ENCODE results near the gene CNOT4. TPM values are rescaled to one million over a fixed set of nuclear protein-coding genes. Genes with fewer than 3 reads are reported as not detected.
A peak's percentile ranks its signal among the peaks of the same experiment; 100 is the strongest.

Gene CNOT4
- total and polyA plus RNA-seq, 2 of the 13 experiments (the other 11 are each of a cell fraction or from before 2014, with no cell fraction given), result 7.4 to 8.4 TPM

GRCh38 chr7:135509839-135510591, at the start of gene CNOT4 (continued):
- TF ChIP-seq ZBTB10 (CRISPR knock-in tag; IDR thresholded peaks at IDR 0.05; ENCODE audit: borderline replicate concordance), result no peak
- peak; percentile 78 to 89 for TF ChIP-seq POLR2A (IDR thresholded peaks at IDR 0.05; ENCODE audit: insufficient read depth in 1 of 2, low read depth in 2 of 2, low read length in 2 of 2)
- peak; percentile 99 for TF ChIP-seq ZFY (CRISPR knock-in tag; IDR thresholded peaks at IDR 0.05)
- TF ChIP-seq CBFB (CRISPR knock-in tag; IDR thresholded peaks at IDR 0.05), result peak; percentile 84
- peak; percentile 89 for TF ChIP-seq HCFC1 (IDR thresholded peaks at IDR 0.05; ENCODE audit: low read depth, low read length)
- TF ChIP-seq SNAPC5 (CRISPR knock-in tag; IDR thresholded peaks at IDR 0.05; ENCODE audit: borderline replicate concordance), result no peak
- peak; percentile 89 for TF ChIP-seq KMT2B (CRISPR knock-in tag; IDR thresholded peaks at IDR 0.05)
- TF ChIP-seq ZBTB44 (CRISPR knock-in tag; IDR thresholded peaks at IDR 0.05), result no peak
- TF ChIP-seq ZNF580 (CRISPR knock-in tag; IDR thresholded peaks at IDR 0.05; ENCODE audit: borderline replicate concordance, low read depth), result peak; percentile 68; the same call in 1 of the 2 replicates
- no peak for TF ChIP-seq ATAD3A (CRISPR knock-in tag; IDR thresholded peaks at IDR 0.05)
- TF ChIP-seq AHR (CRISPR knock-in tag; IDR thresholded peaks at IDR 0.05), result no peak; the same call in 1 of the 2 replicates
- peak; percentile 88 for TF ChIP-seq ARNTL (CRISPR knock-in tag; IDR thresholded peaks at IDR 0.05)
- TF ChIP-seq ATM (IDR thresholded peaks at IDR 0.05; ENCODE audit: borderline replicate concordance), result no peak
- 0 out of 2 replicates have a peak, but pooled peaks have one; percentile 37 for TF ChIP-seq ZNF713 (CRISPR knock-in tag; IDR thresholded peaks at IDR 0.05)
- TF ChIP-seq RXRB (CRISPR knock-in tag; IDR thresholded peaks at IDR 0.05; ENCODE audit: borderline replicate concordance), result 0 out of 2 replicates have a peak, but pooled peaks have one; percentile 9
- no peak for TF ChIP-seq SOX13 (IDR thresholded peaks at IDR 0.05)
- TF ChIP-seq SOX13 (CRISPR knock-in tag; conservative IDR thresholded peaks at IDR 0.05 in 1 of 2, IDR thresholded peaks at IDR 0.05 in 1 of 2), result peak in 1 of 2 experiments; percentile 49; a peak in 1 of 4 replicates
- TF ChIP-seq SOX6 (IDR thresholded peaks at IDR 0.05), result no peak
- TF ChIP-seq SOX6 (CRISPR knock-in tag; IDR thresholded peaks at IDR 0.05), result peak; percentile 18; the same call in 1 of the 2 replicates
- TF ChIP-seq ZNF782 (CRISPR knock-in tag; IDR thresholded peaks at IDR 0.05; ENCODE audit: borderline replicate concordance), result peak; percentile 52; the same call in 1 of the 2 replicates
- 0 out of 2 replicates have a peak, but pooled peaks have one; percentile 45 for TF ChIP-seq SALL2 (CRISPR knock-in tag; IDR thresholded peaks at IDR 0.05)
- TF ChIP-seq ZNF724P (CRISPR knock-in tag; IDR thresholded peaks at IDR 0.05; ENCODE audit: borderline replicate concordance), result no peak
- peak; percentile 14; the same call in 1 of the 2 replicates for TF ChIP-seq ZBTB33 (CRISPR knock-in tag; IDR thresholded peaks at IDR 0.05)
- TF ChIP-seq FOSL1 (CRISPR knock-in tag; IDR thresholded peaks at IDR 0.05; ENCODE audit: borderline replicate concordance), result no peak

All from HepG2 (cell line).